Tibial artery (tissue), 4 donors: ENCODE data around the gene SDK1.

Experiments used
- DNase-seq, 2 donors: peaks; one replicate each; pipeline ENCODE4 v3.0.0-alpha.2; 2019
- H3K27ac ChIP-seq, 2 donors: fragments of 200-600 bp; sonication (generic) in 1 of 2; 1 replicate in 1 of 2; 2 replicates in 1 of 2; pipeline ENCODE4 v1.5.1; 2018 to 2019; ENCODE audit warnings: mild to moderate bottlenecking in 1 of 2
- H3K27me3 ChIP-seq, 2 donors: fragments of 200-600 bp; sonication (generic) in 1 of 2; one replicate each; pipeline versions ENCODE4 v1.5.1 to v1.6.0; 2016 to 2019
- H3K36me3 ChIP-seq, 3 donors: fragments of 200-600 bp; sonication (generic) in 2 of 3; one replicate each; pipeline ENCODE4 v1.5.1; 2016 to 2019; ENCODE audit warnings: mild to moderate bottlenecking in 2 of 3
- H3K4me1 ChIP-seq, 4 donors: fragments of 200-600 bp; sonication (generic) in 2 of 4; 1 replicate in 3 of 4; 2 replicates in 1 of 4; pipeline ENCODE4 v1.5.1; 2016 to 2019
- H3K4me3 ChIP-seq, 2 donors: fragments of 200-600 bp; sonication (generic) in 1 of 2; 1 replicate in 1 of 2; 2 replicates in 1 of 2; pipeline ENCODE4 v1.5.1; 2018 to 2019; ENCODE audit warnings: mild to moderate bottlenecking in 2 of 2
- H3K9me3 ChIP-seq, 3 donors: fragments of 200-600 bp; sonication (generic) in 1 of 3; one replicate each; pipeline ENCODE4 v1.5.1; 2016 to 2019
- CTCF ChIP-seq, 2 experiments: fragments of 200-600 bp in 1 of 2; fragments of 450-650 bp in 1 of 2; IDR thresholded peaks; one replicate each; pipeline ENCODE4 v1.5.1; 2017 to 2019; ENCODE audit warnings: antibody characterized with exemption in 2 of 2, mild to moderate bottlenecking in 1 of 2, moderate library complexity in 1 of 2
- intact Hi-C: fragments of 100-400 bp; cut with DNase I; formaldehyde crosslinking; loops from one replicate; pipeline ENCODE4 v1.15.0; 2023; ENCODE audit warnings: low total_unique reads

SDK1 gene

DNA sequence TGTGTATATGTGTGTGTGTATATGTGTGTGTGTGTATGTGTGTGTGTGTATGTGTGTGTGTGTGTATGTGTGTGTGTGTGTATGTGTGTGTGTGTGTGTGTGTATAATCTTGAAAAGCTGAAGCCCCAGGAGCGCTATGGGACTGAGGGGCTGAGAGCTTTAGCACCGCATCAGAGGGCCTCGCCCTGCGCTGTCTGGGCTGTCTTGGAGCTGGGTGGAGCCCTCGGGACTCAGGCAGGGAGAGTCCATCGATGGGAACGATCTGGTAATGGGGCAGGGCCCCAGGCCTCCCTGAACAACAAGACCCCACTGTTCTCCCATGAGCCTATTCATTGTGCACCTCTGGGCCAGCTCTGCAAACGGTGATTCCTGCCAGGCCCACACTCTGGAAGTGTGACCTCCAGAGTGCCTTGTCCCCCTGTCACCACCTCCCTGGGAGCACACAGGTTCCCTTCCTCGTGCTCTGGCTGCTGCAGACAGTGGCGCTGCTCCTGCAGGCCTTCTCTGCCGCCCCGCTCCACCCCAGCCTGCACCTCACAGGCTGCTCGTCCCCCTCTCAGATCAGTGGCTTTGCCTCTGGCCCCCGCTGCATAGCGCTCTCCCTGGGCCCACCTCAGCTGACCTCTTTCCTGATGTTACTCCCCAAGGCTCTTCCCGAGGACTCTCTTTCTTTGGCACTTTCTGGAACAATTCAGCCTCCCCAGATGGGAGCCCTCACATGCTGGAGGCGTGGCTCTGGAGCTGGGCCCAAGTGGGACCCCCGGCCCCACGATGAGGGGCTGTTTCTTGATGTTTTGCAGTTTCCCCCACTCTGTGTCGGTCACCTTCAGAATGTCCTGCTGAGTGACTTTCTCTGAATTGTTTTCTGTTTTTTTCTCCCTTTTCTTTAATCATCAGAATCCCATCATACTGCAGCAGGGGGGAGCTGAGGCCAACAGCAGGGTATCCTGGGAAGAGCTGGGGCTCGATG, 838.9 kb downstream of the SDK1 start:
- Histone ChIP-seq H3K27ac (no peak overlapping the region), H3K9me3 (no peaks in the 10 kb centered on the region), H3K36me3 (peaks cover 0 to 4% (median 0%) of the 10 kb centered on the region in 3 donors), H3K4me3 (no peak overlapping the region), H3K4me1 (no peaks in the 10 kb centered on the region), H3K27me3 (no peaks in the 10 kb centered on the region)
- intact Hi-C loops: no loop called here
- TF ChIP-seq CTCF (IDR thresholded peaks at IDR 0.05): no peak
- peak in 1 of 2 donors; percentile 37 for DNase-seq

DNA sequence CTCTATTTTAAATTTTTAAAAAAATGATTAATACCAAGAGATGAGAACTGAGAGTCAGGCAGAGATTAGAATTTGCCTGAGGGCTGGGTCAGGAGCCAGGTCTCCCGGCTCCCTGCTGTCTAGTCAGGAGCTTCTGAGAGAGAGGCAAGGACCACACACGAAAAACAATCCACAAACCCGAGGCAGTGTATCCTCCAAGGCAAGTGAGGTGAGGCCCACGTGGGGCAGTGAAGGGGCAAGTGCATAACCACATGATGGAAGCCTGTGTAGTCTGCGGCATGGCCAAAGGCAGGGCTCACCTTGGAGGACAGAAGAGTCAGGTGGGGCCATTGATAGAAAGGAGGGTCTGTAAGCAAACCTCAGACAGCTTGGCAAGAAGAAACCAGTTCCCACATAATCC, 839.9 kb downstream of the SDK1 start:
- no peak for TF ChIP-seq CTCF (IDR thresholded peaks at IDR 0.05)
- Histone ChIP-seq H3K27me3 (no peaks in the 10 kb centered on the region), H3K27ac (no peak overlapping the region), H3K9me3 (no peaks in the 10 kb centered on the region), H3K4me1 (no peaks in the 10 kb centered on the region), H3K4me3 (no peak overlapping the region), H3K36me3 (peaks cover 0 to 5% (median 0%) of the 10 kb centered on the region in 3 donors)
- DNase-seq: peak in 1 of 2 donors; percentile 13
- intact Hi-C loops: no loop called here

- H3K27ac ChIP-seq: no peak overlapping the region
- intact Hi-C loops: no loop called here
- H3K27me3 ChIP-seq: no peaks in the 10 kb centered on the region
- no peaks in the 10 kb centered on the region for H3K4me1 ChIP-seq
- no peaks in the 10 kb centered on the region for H3K9me3 ChIP-seq
- peaks cover 0 to 25% (median 16%) of the 10 kb centered on the region in 3 donors for H3K36me3 ChIP-seq
- peak in 1 of 2 donors; percentile 20 for DNase-seq
- H3K4me3 ChIP-seq: no peak overlapping the region
- no peak for TF ChIP-seq CTCF (IDR thresholded peaks at IDR 0.05)
Measured at GRCh38 chr7:4143006-4143405, 842.0 kb downstream of the SDK1 start.

DNA sequence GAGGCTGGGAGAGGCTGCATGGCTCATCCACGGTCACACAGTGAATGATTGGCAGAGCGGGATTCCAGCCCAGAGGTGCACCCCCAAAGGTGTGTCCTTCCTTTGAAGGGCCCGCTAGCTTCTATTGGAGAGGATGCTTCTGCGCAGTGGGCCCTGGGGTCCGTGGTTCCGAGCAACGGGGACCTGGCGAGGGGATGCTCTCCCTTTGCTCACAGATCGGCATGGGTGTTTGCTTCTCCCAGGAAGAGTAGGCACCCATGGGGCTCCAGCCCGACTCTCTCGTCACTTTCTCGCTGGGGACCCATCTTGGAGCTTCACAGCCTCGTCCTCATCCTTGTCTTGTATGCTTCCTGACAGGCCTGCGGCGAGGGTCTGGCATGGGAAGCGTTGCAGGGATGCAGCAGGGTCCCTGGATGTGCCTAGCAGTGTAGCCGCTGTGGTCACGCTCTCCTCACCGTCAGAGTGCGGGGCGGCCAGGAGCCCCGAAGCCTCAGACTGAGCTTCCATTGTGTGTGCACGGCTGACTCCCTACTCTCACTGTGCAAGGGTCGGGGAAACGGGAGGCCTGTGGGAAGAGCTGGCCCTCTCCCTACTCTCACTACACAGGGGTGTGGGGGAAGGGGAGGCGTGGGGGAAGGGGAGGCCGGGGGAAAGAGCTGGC, 842.6 kb downstream of the SDK1 start:
- intact Hi-C loops: no loop called here
- H3K9me3 ChIP-seq: no peaks in the 10 kb centered on the region
- H3K36me3 ChIP-seq: peaks cover 0 to 31% (median 21%) of the 10 kb centered on the region in 3 donors
- TF ChIP-seq CTCF (IDR thresholded peaks at IDR 0.05): no peak
- no peaks in the 10 kb centered on the region for H3K4me1 ChIP-seq
- no peak overlapping the region for H3K4me3 ChIP-seq
- peak in 1 of 2 donors; percentile 51 for DNase-seq
- H3K27me3 ChIP-seq: no peaks in the 10 kb centered on the region
- no peak overlapping the region for H3K27ac ChIP-seq

- no peak overlapping the region for H3K4me3 ChIP-seq
- intact Hi-C loops: no loop called here
Measured at GRCh38 chr7:4144172-4144701, 843.2 kb downstream of the SDK1 start.

More at GRCh38 chr7:4144172-4144701, 843.2 kb downstream of the SDK1 start:
- no peaks in the 10 kb centered on the region for H3K4me1 ChIP-seq
- H3K9me3 ChIP-seq: no peaks in the 10 kb centered on the region
- no peaks in the 10 kb centered on the region for H3K27me3 ChIP-seq
- no peak overlapping the region for H3K27ac ChIP-seq
- peaks cover 0 to 37% (median 27%) of the 10 kb centered on the region in 3 donors for H3K36me3 ChIP-seq
- no peak for DNase-seq
- TF ChIP-seq CTCF (IDR thresholded peaks at IDR 0.05): no peak
